CD4-positive, alpha-beta memory T cell (primary cell): ENCODE results near the gene DENND10. TPM values are rescaled to one million over a fixed set of nuclear protein-coding genes. Genes with fewer than 3 reads are reported as not detected.
A peak's percentile ranks its signal among the peaks of the same experiment; 100 is the strongest.
"Not testable (repeated sequence)": the region's sequence is repeated elsewhere in the genome, so short reads cannot be mapped to it uniquely, and the experiment has no call there.

Source experiments
- CTCF ChIA-PET: fragments of 350-600 bp; sonication (Branson Sonifier 250); formaldehyde crosslinking; loops from one replicate; lab custom pipeline; 2021; ENCODE audit warnings: inconsistent platforms; ENCODE audit not compliant: partially characterized antibody; lab: Charles Lee
- POLR2A ChIA-PET: fragments of 350-600 bp; sonication (Branson Sonifier 250); formaldehyde crosslinking; loops from one replicate; lab custom pipeline; 2021; ENCODE audit not compliant: partially characterized antibody; lab: Charles Lee
- DNase-seq, 5 donors: peaks; one replicate each; pipeline versions ENCODE4 v3.0.0 to v3.0.0-alpha.2; 2020 to 2022; ENCODE audit warnings: mixed read lengths in 1 of 5
- H3K27ac ChIP-seq: one replicate; pipeline ENCODE4 v1.7.0; 2013; ENCODE audit warnings: low read depth, low read length
- H3K27me3 ChIP-seq: 2 replicates; pipeline ENCODE4 v1.7.0; 2013; ENCODE audit warnings: mild to moderate bottlenecking, low read length, moderate library complexity; ENCODE audit not compliant: insufficient read depth
- H3K36me3 ChIP-seq: 2 replicates; pipeline ENCODE4 v1.7.0; 2013; ENCODE audit warnings: mild to moderate bottlenecking, low read length, moderate library complexity; ENCODE audit not compliant: insufficient read depth
- H3K4me1 ChIP-seq: 2 replicates; pipeline ENCODE4 v1.7.0; 2013; ENCODE audit warnings: mild to moderate bottlenecking, low read length, moderate library complexity; ENCODE audit not compliant: insufficient read depth
- H3K4me3 ChIP-seq, 2 donors: one replicate each; pipeline ENCODE4 v1.7.0; 2013; ENCODE audit warnings: low read length in 2 of 2, mild to moderate bottlenecking in 1 of 2
- H3K9me3 ChIP-seq, 2 donors: one replicate each; pipeline ENCODE4 v1.7.0; 2013; ENCODE audit warnings: low read length in 2 of 2, control low read depth in 1 of 2; ENCODE audit not compliant: control insufficient read depth in 1 of 2
- H3K27ac Mint-ChIP-seq, 7 donors: one replicate each; pipeline ENCODE4 v1.8.0; 2020 to 2021; ENCODE audit warnings: mixed read lengths in 7 of 7, mild to moderate bottlenecking in 6 of 7, inconsistent platforms in 3 of 7, moderate library complexity in 3 of 7
- H3K27me3 Mint-ChIP-seq, 2 donors: one replicate each; pipeline ENCODE4 v1.8.0; 2020 to 2021; ENCODE audit warnings: mixed read lengths in 2 of 2
- H3K36me3 Mint-ChIP-seq, 2 donors: one replicate each; pipeline ENCODE4 v1.8.0; 2020 to 2021; ENCODE audit warnings: mixed read lengths in 2 of 2, inconsistent platforms in 1 of 2, mild to moderate bottlenecking in 1 of 2
- H3K4me1 Mint-ChIP-seq, 4 donors: one replicate each; pipeline ENCODE4 v1.8.0; 2020 to 2021; ENCODE audit warnings: mixed read lengths in 4 of 4, mild to moderate bottlenecking in 1 of 4
- H3K4me3 Mint-ChIP-seq, 8 donors: one replicate each; pipeline ENCODE4 v1.8.0; 2020 to 2021; ENCODE audit warnings: mixed read lengths in 8 of 8, mild to moderate bottlenecking in 7 of 8, moderate library complexity in 6 of 8, inconsistent platforms in 3 of 8
- H3K9me3 Mint-ChIP-seq, 8 donors: one replicate each; pipeline ENCODE4 v1.8.0; 2020 to 2021; ENCODE audit warnings: mixed read lengths in 8 of 8, mild to moderate bottlenecking in 5 of 8, inconsistent platforms in 3 of 8, moderate library complexity in 1 of 8
- intact Hi-C: fragments of 100-400 bp; cut with micrococcal nuclease; formaldehyde crosslinking; loops from one replicate; pipeline ENCODE4 v1.15.1; 2023
- polyA plus RNA-seq, 2 donors: library from polyadenylated mRNA; unstranded; fragments of 300-500 nt; fragmentation: Illumina TruSeq; gene quantifications; one replicate each; pipeline ENCODE4 v1.2.3, GENCODE V29; 2021
- total RNA-seq, 2 experiments: library from RNA; stranded (reverse); gene quantifications; one replicate each; pipeline ENCODE4 v1.2.3, GENCODE V29; 2021

Gene DENND10
- total and polyA plus RNA-seq, 4 experiments from 2014 or later = 48.0 to 76.7 (median 54.1) TPM

- Histone ChIP-seq H3K9me3 (no peaks in the 10 kb centered on the region), H3K4me3 (peak overlapping the region; percentile 3 to 44), H3K4me1 (peaks cover 40% of the 10 kb centered on the region), H3K27me3 (no peaks in the 10 kb centered on the region), H3K27ac (peak overlapping the region; percentile 65), H3K36me3 (peaks cover 30% of the 10 kb centered on the region)
- peak overlapping the region; percentile 86 to 99 (median 95) for H3K27ac Mint-ChIP-seq
- no peaks in the 10 kb centered on the region for H3K9me3 Mint-ChIP-seq
- intact Hi-C loops = loop anchor here (1.0 to 5.0 kb wide), 3 partner anchors 29 to 50 kb away; partner anchors contain the start of gene PRDX3
- DNase-seq = peak; percentile 42 to 57 (median 50)
- H3K27me3 Mint-ChIP-seq = no peaks in the 10 kb centered on the region
- ChIA-PET POLR2A (interaction anchor here (0.6 to 3.6 kb wide), 12 partner anchors 13 to 519 kb away, joined by 3 to 23 read pairs (median 5); partner anchors contain the start of genes BAG3, DENND10, EIF3A and GRK5), CTCF (interaction anchor here (0.7 to 2.0 kb wide), 7 partner anchors 8 to 174 kb away, joined by 3 to 6 read pairs (median 3); no protein-coding TSS in a partner anchor)
- peaks cover 41 to 56% of the 10 kb centered on the region in 2 donors for H3K36me3 Mint-ChIP-seq
- peak overlapping the region; percentile 87 to 96 (median 92) for H3K4me3 Mint-ChIP-seq
- peaks cover 31 to 49% (median 38%) of the 10 kb centered on the region in 4 donors for H3K4me1 Mint-ChIP-seq
These were observed 27.8 kb downstream of the DENND10 start for GRCh38 chr10:119131512-119132240.

- H3K36me3 Mint-ChIP-seq = peaks cover 41 to 56% of the 10 kb centered on the region in 2 donors
- no peaks in the 10 kb centered on the region for H3K27me3 Mint-ChIP-seq
- Histone ChIP-seq H3K4me3 (no peak overlapping the region), H3K27ac (peak overlapping the region; percentile 65), H3K27me3 (no peaks in the 10 kb centered on the region), H3K9me3 (no peaks in the 10 kb centered on the region), H3K36me3 (peaks cover 30% of the 10 kb centered on the region), H3K4me1 (peaks cover 40% of the 10 kb centered on the region)
- ChIA-PET POLR2A (interaction anchor here (0.6 to 3.6 kb wide), 10 partner anchors 14 to 518 kb away, joined by 3 to 23 read pairs (median 6); partner anchors contain the start of genes BAG3, DENND10, EIF3A and GRK5), CTCF (interaction anchor here (1.3 to 2.0 kb wide), 3 partner anchors 31 to 66 kb away, joined by 3 to 6 read pairs (median 4); no protein-coding TSS in a partner anchor)
- peaks cover 31 to 49% (median 38%) of the 10 kb centered on the region in 4 donors for H3K4me1 Mint-ChIP-seq
- H3K9me3 Mint-ChIP-seq = no peaks in the 10 kb centered on the region
- DNase-seq = no peak
- peak overlapping the region; percentile 31 to 99 (median 95) for H3K27ac Mint-ChIP-seq
- intact Hi-C loops = loop anchor here (5.0 kb wide), 1 partner anchor 45 kb away; the partner anchor contains the start of gene PRDX3
- H3K4me3 Mint-ChIP-seq = peak overlapping the region in 4 of 8 donors; percentile 33 to 96 (median 90)
These were observed 28.8 kb downstream of the DENND10 start for GRCh38 chr10:119132521-119133345.

- Histone ChIP-seq H3K4me1 (peaks cover 40% of the 10 kb centered on the region), H3K9me3 (no peaks in the 10 kb centered on the region), H3K36me3 (peaks cover 36% of the 10 kb centered on the region), H3K27ac (no peak overlapping the region), H3K27me3 (no peaks in the 10 kb centered on the region), H3K4me3 (no peak overlapping the region)
- no peaks in the 10 kb centered on the region for H3K27me3 Mint-ChIP-seq
- intact Hi-C loops = loop anchor here (5.0 kb wide), 1 partner anchor 43 kb away; the partner anchor contains the start of gene PRDX3
- peaks cover 30 to 48% (median 39%) of the 10 kb centered on the region in 4 donors for H3K4me1 Mint-ChIP-seq
- POLR2A ChIA-PET = interaction anchor here (1.2 to 3.6 kb wide), 2 partner anchors 29 to 53 kb away, joined by 5 to 23 read pairs; partner anchors contain the start of genes DENND10 and EIF3A
- H3K36me3 Mint-ChIP-seq = peaks cover 37 to 57% of the 10 kb centered on the region in 2 donors
- DNase-seq = no peak
- CTCF ChIA-PET = no interaction called here
- no peak overlapping the region for H3K4me3 Mint-ChIP-seq
- peak overlapping the region; percentile 50 to 90 (median 74) for H3K27ac Mint-ChIP-seq
- no peaks in the 10 kb centered on the region for H3K9me3 Mint-ChIP-seq
These were observed 30.0 kb downstream of the DENND10 start for GRCh38 chr10:119133949-119134348.

GRCh38 chr10:119135513-119135881 is 31.6 kb downstream of the DENND10 start:
- no peak overlapping the region for H3K4me3 ChIP-seq
- peak overlapping the region in 2 of 8 donors; percentile 47 to 53 for H3K4me3 Mint-ChIP-seq
- DNase-seq = no peak
- peaks cover 30% of the 10 kb centered on the region for H3K4me1 ChIP-seq
- no peaks in the 10 kb centered on the region for H3K27me3 ChIP-seq
- H3K27ac ChIP-seq = no peak overlapping the region
- H3K27me3 Mint-ChIP-seq = no peaks in the 10 kb centered on the region
- peaks cover 25 to 43% (median 32%) of the 10 kb centered on the region in 4 donors for H3K4me1 Mint-ChIP-seq
- POLR2A ChIA-PET = interaction anchor here (1.4 kb wide), 1 partner anchor 45 kb away, joined by 4 read pairs; no protein-coding TSS in a partner anchor
- H3K36me3 Mint-ChIP-seq = peaks cover 25 to 55% of the 10 kb centered on the region in 2 donors
- peaks cover 30% of the 10 kb centered on the region for H3K36me3 ChIP-seq
- peak overlapping the region in 6 of 7 donors; percentile 3 to 86 (median 80) for H3K27ac Mint-ChIP-seq
- H3K9me3 ChIP-seq = no peaks in the 10 kb centered on the region
- peaks cover 0 to 3% (median 0%) of the 10 kb centered on the region in 8 donors for H3K9me3 Mint-ChIP-seq
- CTCF ChIA-PET = interaction anchor here (0.6 to 0.7 kb wide), 2 partner anchors 63 to 460 kb away, joined by 4 read pairs; no protein-coding TSS in a partner anchor
- intact Hi-C loops = no loop called here

- H3K9me3 ChIP-seq = no peaks in the 10 kb centered on the region
- CTCF ChIA-PET = interaction anchor here (0.7 kb wide), 1 partner anchor 62 kb away, joined by 4 read pairs; no protein-coding TSS in a partner anchor
- Mint-ChIP-seq H3K27me3 (no peaks in the 10 kb centered on the region), H3K4me3 (no peak overlapping the region), H3K36me3 (peaks cover 21 to 56% of the 10 kb centered on the region in 2 donors), H3K4me1 (peaks cover 20 to 37% (median 27%) of the 10 kb centered on the region in 4 donors), H3K9me3 (peaks cover 0 to 3% (median 0%) of the 10 kb centered on the region in 8 donors), H3K27ac (peak overlapping the region in 2 of 7 donors; percentile 39 to 42)
- no peak for DNase-seq
- no peak overlapping the region for H3K27ac ChIP-seq
- H3K4me1 ChIP-seq = peaks cover 24% of the 10 kb centered on the region
- intact Hi-C loops = no loop called here
- POLR2A ChIA-PET = interaction anchor here (1.4 kb wide), 1 partner anchor 45 kb away, joined by 4 read pairs; no protein-coding TSS in a partner anchor
- H3K27me3 ChIP-seq = no peaks in the 10 kb centered on the region
- peaks cover 29% of the 10 kb centered on the region for H3K36me3 ChIP-seq
- no peak overlapping the region for H3K4me3 ChIP-seq
These were observed 32.2 kb downstream of the DENND10 start for GRCh38 chr10:119136084-119136483.

GRCh38 chr10:119137878-119138277 is 34.0 kb downstream of the DENND10 start:
- not testable (repeated sequence) for H3K9me3 Mint-ChIP-seq, DNase-seq, H3K27ac Mint-ChIP-seq, H3K27me3 Mint-ChIP-seq, H3K27ac ChIP-seq, H3K4me3 ChIP-seq, H3K4me1 ChIP-seq, H3K27me3 ChIP-seq, H3K9me3 ChIP-seq, H3K4me3 Mint-ChIP-seq
- Mint-ChIP-seq H3K4me1 (peaks cover 7 to 20% (median 14%) of the 10 kb centered on the region in 4 donors), H3K36me3 (peaks cover 8 to 45% of the 10 kb centered on the region in 2 donors)
- intact Hi-C loops = loop anchor here (2.0 kb wide), 2 partner anchors 279 to 405 kb away; partner anchors contain the start of gene RGS10
- CTCF ChIA-PET = interaction anchor here (0.7 kb wide), 2 partner anchors 40 to 202 kb away, joined by 5 to 6 read pairs; no protein-coding TSS in a partner anchor
- POLR2A ChIA-PET = interaction anchor here (1.0 kb wide), 1 partner anchor 14 kb away, joined by 3 read pairs; no protein-coding TSS in a partner anchor
- peaks cover 26% of the 10 kb centered on the region for H3K36me3 ChIP-seq
